Caco-2 (cell line): Measurements from ENCODE around the gene NDUFB10. TPM values are rescaled to one million over a fixed set of nuclear protein-coding genes. Genes with fewer than 3 reads are reported as not detected.

Source experiments
- BruUV-seq: library from RNA; stranded (reverse); fragments of 400-500 nt; replicated peaks from 2 replicates; lab custom pipeline; 2021; lab: Mats Ljungman, UMichigan
- CTCF ChIA-PET: fragments of 300-600 bp; sonication (Branson Sonifier 250); formaldehyde crosslinking; loops from one replicate; lab custom pipeline; 2022; ENCODE audit warnings: antibody characterized with exemption; lab: Charles Lee
- POLR2A ChIA-PET: fragments of 300-600 bp; sonication (Branson Sonifier 250); formaldehyde crosslinking; loops from one replicate; lab custom pipeline; 2022; ENCODE audit warnings: antibody characterized with exemption; lab: Charles Lee
- DNase-seq, 2 experiments: peaks; one replicate each; pipeline versions ENCODE4 v3.0.0 to v3.0.0-alpha.2; 2020 to 2022
- H3K27me3 ChIP-seq: replicated peaks from 2 replicates; pipeline ENCODE4 v1.6.0; 2011; ENCODE audit warnings: low read length; ENCODE audit not compliant: control insufficient read depth, insufficient read depth
- H3K36me3 ChIP-seq: 2 replicates; pipeline ENCODE4 v1.5.1; 2011; ENCODE audit warnings: low read length; ENCODE audit not compliant: control insufficient read depth, insufficient read depth
- H3K4me1 ChIP-seq: fragments of 250-450 bp; sonication (Bioruptor Pico); 2 replicates; pipeline ENCODE4 v1.5.1; 2020; ENCODE audit warnings: mild to moderate bottlenecking
- H3K4me3 ChIP-seq: 2 replicates; pipeline ENCODE4 v1.5.1; 2011; ENCODE audit warnings: low read depth, mild to moderate bottlenecking, control low read depth, low read length
- H3K9me3 ChIP-seq: fragments of 250-450 bp; sonication (Bioruptor Pico); 2 replicates; pipeline ENCODE4 v1.5.1; 2020; ENCODE audit warnings: mild to moderate bottlenecking, moderate library complexity
- H3K27ac Mint-ChIP-seq: one replicate; pipeline ENCODE4 v1.8.0; 2022; ENCODE audit warnings: mixed read lengths; ENCODE audit not compliant: unreplicated experiment
- H3K27me3 Mint-ChIP-seq: one replicate; pipeline ENCODE4 v1.8.0; 2022; ENCODE audit warnings: mixed read lengths; ENCODE audit not compliant: insufficient read depth, unreplicated experiment
- H3K36me3 Mint-ChIP-seq: one replicate; pipeline ENCODE4 v1.8.0; 2022; ENCODE audit warnings: mild to moderate bottlenecking, mixed read lengths; ENCODE audit not compliant: insufficient read depth, unreplicated experiment
- H3K4me1 Mint-ChIP-seq: one replicate; pipeline ENCODE4 v1.8.0; 2022; ENCODE audit warnings: low read depth, mixed read lengths; ENCODE audit not compliant: unreplicated experiment
- H3K4me3 Mint-ChIP-seq: one replicate; pipeline ENCODE4 v1.8.0; 2022; ENCODE audit warnings: mild to moderate bottlenecking, moderate library complexity, mixed read lengths; ENCODE audit not compliant: unreplicated experiment
- H3K9me3 Mint-ChIP-seq: one replicate; pipeline ENCODE4 v1.8.0; 2022; ENCODE audit warnings: mixed read lengths; ENCODE audit not compliant: unreplicated experiment
- intact Hi-C: fragments of 100-400 bp; cut with micrococcal nuclease; formaldehyde crosslinking; loops from one replicate; pipeline ENCODE4 v1.10.0; 2022; ENCODE audit not compliant: unreplicated experiment
- total RNA-seq: library from RNA; stranded (reverse); gene quantifications from 2 replicates; pipeline ENCODE4 v1.2.3, GENCODE V29; 2022
- TF ChIP-seq, protein P1 (sequence below), 2 experiments: fragments of 200-600 bp in 1 of 2; IDR thresholded peaks; 1 replicate in 1 of 2; 2 replicates in 1 of 2; pipeline versions ENCODE4 v1.5.1 to v1.8.0; 2011 to 2022; ENCODE audit warnings: antibody characterized with exemption in 1 of 2, control low read depth in 1 of 2, inconsistent platforms in 1 of 2, low read depth in 1 of 2, low read length in 1 of 2, mild to moderate bottlenecking in 1 of 2, moderate library complexity in 1 of 2; ENCODE audit not compliant: insufficient read depth in 1 of 2, severe bottlenecking in 1 of 2, unreplicated experiment in 1 of 2

The NDUFB10 gene
- total RNA-seq, 1 experiment from 2014 or later: 128 TPM

DNA sequence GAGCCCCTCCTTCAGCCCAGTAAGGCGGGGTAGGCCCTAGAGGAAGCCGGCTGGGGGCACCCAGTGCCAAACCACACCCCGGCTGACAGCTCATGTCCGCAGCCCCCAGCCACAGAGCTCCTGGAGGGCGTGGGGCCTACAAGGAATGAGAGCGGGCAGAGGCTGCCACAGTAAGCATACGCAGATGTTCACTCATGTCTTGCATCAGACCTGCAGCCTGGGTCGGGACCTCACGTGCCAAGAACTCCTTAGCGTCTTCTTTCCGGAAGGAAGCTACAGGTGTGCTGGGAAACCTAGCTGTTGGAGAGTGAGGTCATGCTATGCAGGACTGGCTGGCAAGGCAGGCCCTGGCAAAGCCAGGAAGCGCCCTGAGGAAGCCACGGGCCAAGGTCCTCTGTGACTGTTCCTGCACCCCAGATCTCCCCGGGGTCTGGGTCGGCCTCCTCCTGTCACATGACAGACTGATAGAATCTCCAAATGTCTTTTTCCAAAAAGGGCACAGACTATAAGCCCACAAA is 48.7 kb downstream of the NDUFB10 start:
- peak overlapping the region; percentile 53 for H3K27ac Mint-ChIP-seq
- no peaks in the 10 kb centered on the region for H3K9me3 Mint-ChIP-seq
- H3K27me3 Mint-ChIP-seq: no peaks in the 10 kb centered on the region
- CTCF ChIA-PET: interaction anchor here (1.3 kb wide), 1 partner anchor 132 kb away, joined by 7 read pairs; no protein-coding TSS in a partner anchor
- TF ChIP-seq, protein P1, sequence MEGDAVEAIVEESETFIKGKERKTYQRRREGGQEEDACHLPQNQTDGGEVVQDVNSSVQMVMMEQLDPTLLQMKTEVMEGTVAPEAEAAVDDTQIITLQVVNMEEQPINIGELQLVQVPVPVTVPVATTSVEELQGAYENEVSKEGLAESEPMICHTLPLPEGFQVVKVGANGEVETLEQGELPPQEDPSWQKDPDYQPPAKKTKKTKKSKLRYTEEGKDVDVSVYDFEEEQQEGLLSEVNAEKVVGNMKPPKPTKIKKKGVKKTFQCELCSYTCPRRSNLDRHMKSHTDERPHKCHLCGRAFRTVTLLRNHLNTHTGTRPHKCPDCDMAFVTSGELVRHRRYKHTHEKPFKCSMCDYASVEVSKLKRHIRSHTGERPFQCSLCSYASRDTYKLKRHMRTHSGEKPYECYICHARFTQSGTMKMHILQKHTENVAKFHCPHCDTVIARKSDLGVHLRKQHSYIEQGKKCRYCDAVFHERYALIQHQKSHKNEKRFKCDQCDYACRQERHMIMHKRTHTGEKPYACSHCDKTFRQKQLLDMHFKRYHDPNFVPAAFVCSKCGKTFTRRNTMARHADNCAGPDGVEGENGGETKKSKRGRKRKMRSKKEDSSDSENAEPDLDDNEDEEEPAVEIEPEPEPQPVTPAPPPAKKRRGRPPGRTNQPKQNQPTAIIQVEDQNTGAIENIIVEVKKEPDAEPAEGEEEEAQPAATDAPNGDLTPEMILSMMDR (IDR thresholded peaks at IDR 0.05; ENCODE audit: insufficient read depth in 1 of 2, low read depth in 1 of 2, low read length in 1 of 2, severe bottlenecking in 1 of 2, unreplicated experiment in 1 of 2): no peak
- H3K4me3 ChIP-seq: peak overlapping the region; percentile 63; the same call in 1 of the 2 replicates
- peaks cover 5% of the 10 kb centered on the region for H3K4me1 Mint-ChIP-seq
- no peak for DNase-seq
- H3K36me3 Mint-ChIP-seq: peaks cover 31% of the 10 kb centered on the region
- H3K4me1 ChIP-seq: peaks cover 15% of the 10 kb centered on the region; the same call in 1 of the 2 replicates
- H3K4me3 Mint-ChIP-seq: peak overlapping the region; percentile 77
- intact Hi-C loops: no loop called here
- TSS peak; percentile 78 for BruUV-seq
- no peaks in the 10 kb centered on the region for H3K9me3 ChIP-seq
- no peaks in the 10 kb centered on the region; the same call in 1 of the 2 replicates for H3K36me3 ChIP-seq
- no peaks in the 10 kb centered on the region for H3K27me3 ChIP-seq
- POLR2A ChIA-PET: interaction anchor here (1.4 to 1.9 kb wide), 2 partner anchors 43 to 147 kb away, joined by 6 to 16 read pairs; partner anchors contain the start of genes RPS2 and TRAF7

DNA sequence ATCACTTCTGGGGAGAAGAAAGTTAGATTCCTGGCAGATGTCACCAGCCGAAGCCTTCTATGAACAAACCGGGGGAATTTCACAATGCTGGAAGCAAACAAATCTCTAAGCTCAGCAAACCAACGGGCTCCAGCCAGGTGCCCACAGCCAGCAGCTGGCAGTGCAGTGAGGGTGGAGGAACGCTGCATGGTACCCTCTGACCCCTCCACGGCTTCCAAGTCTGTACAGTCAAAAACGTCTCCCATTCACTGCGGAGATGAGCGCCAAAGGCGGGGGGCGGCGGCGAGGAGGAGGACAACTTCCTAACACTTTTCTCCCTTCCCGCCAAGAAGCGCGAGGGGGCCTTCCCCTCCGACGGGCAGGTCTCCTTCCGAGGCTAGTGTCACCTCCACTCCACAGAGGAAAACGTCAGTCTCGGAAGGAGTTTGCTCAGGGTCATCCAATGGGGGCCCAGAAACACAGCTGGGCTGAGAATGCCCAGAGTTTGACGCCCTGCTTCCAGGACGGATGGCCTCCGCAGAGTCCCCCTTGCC is 49.4 kb downstream of the NDUFB10 start:
- Histone ChIP-seq H3K4me1 (peaks cover 15% of the 10 kb centered on the region; the same call in 1 of the 2 replicates), H3K9me3 (no peaks in the 10 kb centered on the region), H3K4me3 (peak overlapping the region; percentile 63), H3K27me3 (no peaks in the 10 kb centered on the region), H3K36me3 (no peaks in the 10 kb centered on the region; the same call in 1 of the 2 replicates)
- Mint-ChIP-seq H3K27ac (peak overlapping the region; percentile 53), H3K4me3 (peak overlapping the region; percentile 77), H3K9me3 (no peaks in the 10 kb centered on the region), H3K4me1 (peaks cover 5% of the 10 kb centered on the region), H3K27me3 (no peaks in the 10 kb centered on the region), H3K36me3 (peaks cover 31% of the 10 kb centered on the region)
- ChIA-PET POLR2A (interaction anchor here (0.7 to 1.9 kb wide), 3 partner anchors 44 to 744 kb away, joined by 4 to 16 read pairs (median 6); partner anchors contain the start of genes RPS2, SRRM2 and TRAF7), CTCF (interaction anchor here (0.7 to 1.3 kb wide), 2 partner anchors 11 to 132 kb away, joined by 3 to 7 read pairs; partner anchors contain the start of gene NPW)
- no TSS peak for BruUV-seq
- intact Hi-C loops: no loop called here
- peak in 1 of 2 experiments; percentile 26 for DNase-seq
- TF ChIP-seq, protein P1 (IDR thresholded peaks at IDR 0.05; ENCODE audit: insufficient read depth in 1 of 2, low read depth in 1 of 2, low read length in 1 of 2, severe bottlenecking in 1 of 2, unreplicated experiment in 1 of 2): no peak

GRCh38 chr16:2009164-2009711 is 49.9 kb downstream of the NDUFB10 start:
- Mint-ChIP-seq H3K36me3 (peaks cover 29% of the 10 kb centered on the region), H3K9me3 (no peaks in the 10 kb centered on the region), H3K27ac (no peak overlapping the region), H3K4me3 (peak overlapping the region; percentile 77), H3K27me3 (no peaks in the 10 kb centered on the region), H3K4me1 (peaks cover 5% of the 10 kb centered on the region)
- Histone ChIP-seq H3K9me3 (no peaks in the 10 kb centered on the region), H3K36me3 (no peaks in the 10 kb centered on the region; the same call in 1 of the 2 replicates), H3K27me3 (no peaks in the 10 kb centered on the region), H3K4me3 (peak overlapping the region; percentile 63), H3K4me1 (peaks cover 15% of the 10 kb centered on the region; the same call in 1 of the 2 replicates)
- POLR2A ChIA-PET: interaction anchor here (0.7 to 1.9 kb wide), 3 partner anchors 45 to 743 kb away, joined by 4 to 16 read pairs (median 6); partner anchors contain the start of genes RPS2, SRRM2 and TRAF7
- no TSS peak for BruUV-seq
- CTCF ChIA-PET: interaction anchor here (0.7 to 1.3 kb wide), 2 partner anchors 10 to 131 kb away, joined by 3 to 7 read pairs; partner anchors contain the start of gene NPW
- DNase-seq: peak in 1 of 2 experiments; percentile 33
- TF ChIP-seq, protein P1 (IDR thresholded peaks at IDR 0.05; ENCODE audit: insufficient read depth in 1 of 2, low read depth in 1 of 2, low read length in 1 of 2, severe bottlenecking in 1 of 2, unreplicated experiment in 1 of 2): no peak
- intact Hi-C loops: no loop called here
